Tibial artery (tissue), 4 donors: ENCODE results near the gene ANKRD44.
A peak's percentile ranks its signal among the peaks of the same experiment; 100 is the strongest.
"Not testable (repeated sequence)": the region's sequence is repeated elsewhere in the genome, so short reads cannot be mapped to it uniquely, and the experiment has no call there.

Experiments
- DNase-seq, 2 donors: peaks; one replicate each; pipeline ENCODE4 v3.0.0-alpha.2; 2019
- H3K27ac ChIP-seq, 2 donors: fragments of 200-600 bp; sonication (generic) in 1 of 2; 1 replicate in 1 of 2; 2 replicates in 1 of 2; pipeline ENCODE4 v1.5.1; 2018 to 2019; ENCODE audit warnings: mild to moderate bottlenecking in 1 of 2
- H3K27me3 ChIP-seq, 2 donors: fragments of 200-600 bp; sonication (generic) in 1 of 2; one replicate each; pipeline versions ENCODE4 v1.5.1 to v1.6.0; 2016 to 2019
- H3K36me3 ChIP-seq, 3 donors: fragments of 200-600 bp; sonication (generic) in 2 of 3; one replicate each; pipeline ENCODE4 v1.5.1; 2016 to 2019; ENCODE audit warnings: mild to moderate bottlenecking in 2 of 3
- H3K4me1 ChIP-seq, 4 donors: fragments of 200-600 bp; sonication (generic) in 2 of 4; 1 replicate in 3 of 4; 2 replicates in 1 of 4; pipeline ENCODE4 v1.5.1; 2016 to 2019
- H3K4me3 ChIP-seq, 2 donors: fragments of 200-600 bp; sonication (generic) in 1 of 2; 1 replicate in 1 of 2; 2 replicates in 1 of 2; pipeline ENCODE4 v1.5.1; 2018 to 2019; ENCODE audit warnings: mild to moderate bottlenecking in 2 of 2
- H3K9me3 ChIP-seq, 3 donors: fragments of 200-600 bp; sonication (generic) in 1 of 3; one replicate each; pipeline ENCODE4 v1.5.1; 2016 to 2019
- intact Hi-C: fragments of 100-400 bp; cut with DNase I; formaldehyde crosslinking; loops from one replicate; pipeline ENCODE4 v1.15.0; 2023; ENCODE audit warnings: low total_unique reads
- TF ChIP-seq, protein P1 (sequence below), 2 experiments: fragments of 200-600 bp in 1 of 2; fragments of 450-650 bp in 1 of 2; IDR thresholded peaks; one replicate each; pipeline ENCODE4 v1.5.1; 2017 to 2019; ENCODE audit warnings: antibody characterized with exemption in 2 of 2, mild to moderate bottlenecking in 1 of 2, moderate library complexity in 1 of 2

The ANKRD44 gene

DNA sequence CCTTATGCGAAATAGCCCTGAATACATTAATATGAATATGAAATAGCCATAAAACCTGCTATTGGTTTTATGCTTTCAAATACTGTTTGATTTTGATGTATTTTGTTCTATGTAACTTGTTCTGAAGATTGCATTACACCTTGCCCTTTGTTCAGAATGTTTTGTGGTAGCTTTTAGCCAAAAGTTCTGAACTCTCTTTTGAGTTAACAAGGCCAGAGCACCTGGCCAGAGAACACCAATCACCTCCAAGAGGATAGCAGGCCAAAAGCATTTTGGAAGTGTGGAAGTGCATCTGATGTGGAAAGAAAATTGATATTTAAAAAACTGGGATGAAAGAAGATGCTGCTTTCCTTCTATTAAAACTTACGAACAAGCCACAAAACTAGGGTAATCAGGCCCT is 297.5 kb downstream of the ANKRD44 start:
- H3K27ac ChIP-seq = no peak overlapping the region
- no peaks in the 10 kb centered on the region for H3K9me3 ChIP-seq
- H3K36me3 ChIP-seq = peaks cover 4 to 12% (median 10%) of the 10 kb centered on the region in 3 donors
- no peak for DNase-seq
- intact Hi-C loops = loop anchor here (5.0 to 10.0 kb wide), 2 partner anchors 172 to 304 kb away; no protein-coding TSS in a partner anchor
- H3K4me1 ChIP-seq = no peaks in the 10 kb centered on the region
- no peak overlapping the region for H3K4me3 ChIP-seq
- TF ChIP-seq, protein P1, sequence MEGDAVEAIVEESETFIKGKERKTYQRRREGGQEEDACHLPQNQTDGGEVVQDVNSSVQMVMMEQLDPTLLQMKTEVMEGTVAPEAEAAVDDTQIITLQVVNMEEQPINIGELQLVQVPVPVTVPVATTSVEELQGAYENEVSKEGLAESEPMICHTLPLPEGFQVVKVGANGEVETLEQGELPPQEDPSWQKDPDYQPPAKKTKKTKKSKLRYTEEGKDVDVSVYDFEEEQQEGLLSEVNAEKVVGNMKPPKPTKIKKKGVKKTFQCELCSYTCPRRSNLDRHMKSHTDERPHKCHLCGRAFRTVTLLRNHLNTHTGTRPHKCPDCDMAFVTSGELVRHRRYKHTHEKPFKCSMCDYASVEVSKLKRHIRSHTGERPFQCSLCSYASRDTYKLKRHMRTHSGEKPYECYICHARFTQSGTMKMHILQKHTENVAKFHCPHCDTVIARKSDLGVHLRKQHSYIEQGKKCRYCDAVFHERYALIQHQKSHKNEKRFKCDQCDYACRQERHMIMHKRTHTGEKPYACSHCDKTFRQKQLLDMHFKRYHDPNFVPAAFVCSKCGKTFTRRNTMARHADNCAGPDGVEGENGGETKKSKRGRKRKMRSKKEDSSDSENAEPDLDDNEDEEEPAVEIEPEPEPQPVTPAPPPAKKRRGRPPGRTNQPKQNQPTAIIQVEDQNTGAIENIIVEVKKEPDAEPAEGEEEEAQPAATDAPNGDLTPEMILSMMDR (IDR thresholded peaks at IDR 0.05) = no peak
- no peaks in the 10 kb centered on the region for H3K27me3 ChIP-seq

DNA sequence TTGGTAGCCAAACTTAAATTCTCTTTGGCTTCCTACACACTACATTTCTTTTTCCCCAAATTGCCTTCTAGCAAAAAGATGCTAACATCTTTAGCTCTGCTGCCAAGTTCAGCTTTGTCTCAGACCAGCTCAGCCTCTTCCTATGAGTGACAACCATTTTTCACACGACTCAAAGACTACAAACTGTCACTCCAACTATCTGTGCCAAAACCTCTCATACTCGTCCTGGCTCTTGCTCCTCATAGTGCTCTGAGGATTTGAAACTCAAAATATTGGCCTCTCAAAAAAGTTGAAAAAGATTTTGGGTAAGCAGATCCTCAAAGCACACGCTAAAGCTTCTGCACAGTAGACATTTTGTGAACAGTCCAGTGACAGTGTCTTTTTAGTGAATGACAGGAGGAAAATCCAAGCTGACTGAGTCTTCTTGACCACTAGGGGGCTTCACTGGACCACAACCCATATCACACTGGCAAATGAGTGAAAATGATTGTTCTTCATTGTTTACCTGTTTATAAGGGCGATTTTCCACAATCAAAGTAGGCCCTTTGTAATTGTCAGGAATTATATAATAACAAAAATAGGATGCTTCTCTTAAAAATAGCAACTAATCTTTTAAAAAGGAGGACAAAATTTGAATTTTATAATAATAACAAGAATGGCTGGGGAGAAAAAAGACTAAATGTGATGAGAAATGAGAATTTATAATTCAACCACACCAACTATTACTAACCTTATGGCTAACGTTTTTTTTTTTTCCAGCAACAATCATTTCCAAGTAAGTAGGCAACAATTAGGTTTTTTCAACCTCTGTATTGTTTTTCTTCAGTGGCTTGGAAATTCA is 298.6 kb downstream of the ANKRD44 start:
- H3K9me3 ChIP-seq = no peaks in the 10 kb centered on the region
- intact Hi-C loops = loop anchor here (5.0 to 10.0 kb wide), 2 partner anchors 173 to 305 kb away; no protein-coding TSS in a partner anchor
- DNase-seq = no peak
- no peak overlapping the region for H3K4me3 ChIP-seq
- H3K36me3 ChIP-seq = peaks cover 4 to 16% (median 10%) of the 10 kb centered on the region in 3 donors
- H3K27ac ChIP-seq = no peak overlapping the region
- no peaks in the 10 kb centered on the region for H3K27me3 ChIP-seq
- TF ChIP-seq, protein P1 (IDR thresholded peaks at IDR 0.05) = peak; percentile 67 to 71
- H3K4me1 ChIP-seq = no peaks in the 10 kb centered on the region

DNA sequence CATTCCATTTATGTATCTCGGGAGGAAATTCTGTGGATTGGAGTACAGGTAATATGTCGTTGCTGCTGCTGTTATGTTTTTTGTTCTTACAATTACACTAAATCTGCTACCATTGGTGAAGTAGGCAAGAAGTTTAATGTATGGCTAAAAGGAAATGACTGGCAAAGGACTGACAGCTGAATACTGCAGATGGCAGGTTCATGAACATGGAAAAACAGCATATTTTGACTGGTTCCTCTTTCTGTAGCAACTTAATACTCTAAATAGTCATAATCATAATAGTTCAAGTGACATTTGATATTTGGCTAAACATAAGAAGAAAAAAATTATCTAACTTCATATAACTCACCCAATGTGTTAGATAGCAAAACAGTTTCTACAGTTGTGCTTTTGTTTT is 299.6 kb downstream of the ANKRD44 start:
- intact Hi-C loops = loop anchor here (5.0 to 10.0 kb wide), 2 partner anchors 174 to 306 kb away; no protein-coding TSS in a partner anchor
- no peak for DNase-seq

DNA sequence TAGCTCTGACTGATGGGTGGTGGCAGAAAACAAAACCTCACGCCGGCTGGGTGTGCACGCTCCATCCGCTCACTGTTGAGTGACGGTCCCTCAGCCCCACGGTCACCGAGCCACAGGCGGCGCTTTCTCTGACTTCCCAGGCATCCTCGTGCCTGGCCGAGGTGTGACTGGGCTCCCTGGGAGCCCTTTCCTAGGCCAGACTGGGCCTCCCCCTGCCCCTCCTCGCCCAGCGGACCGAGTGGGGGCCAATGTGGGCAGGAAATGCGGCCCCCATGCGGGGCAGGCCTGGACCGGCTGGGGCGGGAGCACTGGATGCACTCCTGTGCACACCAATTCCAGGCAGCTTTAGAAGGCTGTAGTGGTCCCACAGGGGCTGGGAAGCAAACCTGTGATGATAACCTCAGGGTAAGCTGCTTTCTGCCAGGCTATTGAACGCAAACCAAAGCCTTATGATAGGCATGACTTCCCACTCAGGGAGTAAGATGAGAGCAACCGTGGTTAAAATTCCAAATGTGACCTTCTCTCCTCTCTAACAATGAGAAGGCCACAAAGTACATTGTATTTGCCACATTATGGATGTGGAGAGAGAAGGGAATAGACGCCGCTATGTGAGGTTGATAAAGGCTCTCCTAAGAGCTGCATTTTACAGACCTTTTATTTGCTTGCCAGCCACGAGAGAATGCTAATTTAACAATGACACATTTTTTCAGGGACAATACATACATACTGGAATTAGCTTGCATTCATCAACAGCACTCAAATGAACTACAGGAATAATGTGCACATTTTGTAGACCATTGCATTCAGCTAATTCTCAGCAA is 300.2 kb downstream of the ANKRD44 start:
- Histone ChIP-seq H3K4me1 (no peaks in the 10 kb centered on the region), H3K27me3 (no peaks in the 10 kb centered on the region), H3K27ac (no peak overlapping the region), H3K9me3 (no peaks in the 10 kb centered on the region), H3K36me3 (peaks cover 10 to 27% (median 20%) of the 10 kb centered on the region in 3 donors), H3K4me3 (no peak overlapping the region)
- intact Hi-C loops = loop anchor here (5.0 to 10.0 kb wide), 2 partner anchors 174 to 307 kb away; no protein-coding TSS in a partner anchor
- TF ChIP-seq, protein P1 (IDR thresholded peaks at IDR 0.05) = no peak
- DNase-seq = no peak

More for the DNA sequence above, 299.6 kb downstream of the ANKRD44 start:
- H3K36me3 ChIP-seq = peaks cover 10 to 21% (median 14%) of the 10 kb centered on the region in 3 donors
- H3K9me3 ChIP-seq = no peaks in the 10 kb centered on the region
- H3K4me1 ChIP-seq = no peaks in the 10 kb centered on the region
- no peak overlapping the region for H3K27ac ChIP-seq
- H3K4me3 ChIP-seq = no peak overlapping the region
- H3K27me3 ChIP-seq = no peaks in the 10 kb centered on the region
- TF ChIP-seq, protein P1 (IDR thresholded peaks at IDR 0.05) = no peak

DNA sequence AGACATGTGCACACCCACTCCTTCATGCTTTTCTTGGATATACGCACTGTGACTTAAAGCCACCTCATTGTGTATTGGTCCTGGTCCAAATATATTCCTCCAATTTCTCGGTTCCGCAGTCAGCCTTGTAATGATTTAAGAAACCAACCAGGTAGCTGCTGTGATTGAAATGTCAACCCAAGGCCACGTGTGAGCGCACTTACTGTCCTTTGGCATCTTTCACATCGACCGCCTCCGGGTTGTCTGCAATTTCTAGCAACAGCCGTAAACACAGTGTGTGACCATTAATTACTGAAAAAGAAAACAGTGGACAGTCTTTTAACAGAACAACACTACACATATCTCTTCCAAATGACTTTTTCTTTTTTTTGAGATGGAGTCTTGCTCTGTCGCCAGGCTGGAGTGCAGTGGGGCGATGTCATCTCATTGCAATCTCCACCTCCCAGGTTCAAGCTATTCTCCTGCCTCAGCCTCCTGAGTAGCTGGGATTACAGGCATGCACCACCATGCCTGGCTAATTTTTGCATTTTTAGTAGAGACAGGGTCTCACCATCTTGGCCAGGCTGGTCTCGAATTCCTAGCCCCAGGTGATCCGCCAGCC is 301.7 kb downstream of the ANKRD44 start:
- not testable (repeated sequence) for H3K4me1 ChIP-seq, H3K27ac ChIP-seq, DNase-seq, H3K27me3 ChIP-seq, H3K4me3 ChIP-seq, H3K9me3 ChIP-seq
- intact Hi-C loops = loop anchor here (5.0 kb wide), 1 partner anchor 368 kb away; no protein-coding TSS in a partner anchor
- peaks cover 10 to 28% (median 20%) of the 10 kb centered on the region in 3 donors for H3K36me3 ChIP-seq
